WI38 (cell line): ENCODE data around the gene RER1.

Experiments
- H3K4me3 ChIP-seq: 2 replicates; pipeline ENCODE4 v1.5.1; 2011; ENCODE audit warnings: low read depth, mild to moderate bottlenecking, control low read depth, low read length
- TF ChIP-seq, protein P1 (sequence below): IDR thresholded peaks from 2 replicates; pipeline ENCODE4 v1.5.1; 2012; ENCODE audit warnings: low read depth, mild to moderate bottlenecking, control low read depth, low read length

The RER1 gene

DNA sequence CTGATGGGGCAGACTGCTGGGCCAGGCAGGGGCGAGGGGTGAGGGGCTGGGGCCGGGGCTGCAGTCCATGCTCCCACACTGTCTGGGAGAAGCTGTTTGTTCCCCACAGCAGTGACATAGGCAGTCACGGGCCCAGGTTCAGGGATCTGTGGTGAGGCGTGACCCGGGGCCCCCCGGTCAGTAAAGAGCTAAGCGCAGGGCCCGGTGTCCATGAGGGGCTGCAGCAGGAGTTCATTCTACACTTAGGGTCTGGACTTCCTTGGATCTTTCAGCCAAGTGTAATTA lies 16.3 kb downstream of the RER1 start:
- no peak overlapping the region for H3K4me3 ChIP-seq
- TF ChIP-seq, protein P1, sequence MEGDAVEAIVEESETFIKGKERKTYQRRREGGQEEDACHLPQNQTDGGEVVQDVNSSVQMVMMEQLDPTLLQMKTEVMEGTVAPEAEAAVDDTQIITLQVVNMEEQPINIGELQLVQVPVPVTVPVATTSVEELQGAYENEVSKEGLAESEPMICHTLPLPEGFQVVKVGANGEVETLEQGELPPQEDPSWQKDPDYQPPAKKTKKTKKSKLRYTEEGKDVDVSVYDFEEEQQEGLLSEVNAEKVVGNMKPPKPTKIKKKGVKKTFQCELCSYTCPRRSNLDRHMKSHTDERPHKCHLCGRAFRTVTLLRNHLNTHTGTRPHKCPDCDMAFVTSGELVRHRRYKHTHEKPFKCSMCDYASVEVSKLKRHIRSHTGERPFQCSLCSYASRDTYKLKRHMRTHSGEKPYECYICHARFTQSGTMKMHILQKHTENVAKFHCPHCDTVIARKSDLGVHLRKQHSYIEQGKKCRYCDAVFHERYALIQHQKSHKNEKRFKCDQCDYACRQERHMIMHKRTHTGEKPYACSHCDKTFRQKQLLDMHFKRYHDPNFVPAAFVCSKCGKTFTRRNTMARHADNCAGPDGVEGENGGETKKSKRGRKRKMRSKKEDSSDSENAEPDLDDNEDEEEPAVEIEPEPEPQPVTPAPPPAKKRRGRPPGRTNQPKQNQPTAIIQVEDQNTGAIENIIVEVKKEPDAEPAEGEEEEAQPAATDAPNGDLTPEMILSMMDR, result no peak

DNA sequence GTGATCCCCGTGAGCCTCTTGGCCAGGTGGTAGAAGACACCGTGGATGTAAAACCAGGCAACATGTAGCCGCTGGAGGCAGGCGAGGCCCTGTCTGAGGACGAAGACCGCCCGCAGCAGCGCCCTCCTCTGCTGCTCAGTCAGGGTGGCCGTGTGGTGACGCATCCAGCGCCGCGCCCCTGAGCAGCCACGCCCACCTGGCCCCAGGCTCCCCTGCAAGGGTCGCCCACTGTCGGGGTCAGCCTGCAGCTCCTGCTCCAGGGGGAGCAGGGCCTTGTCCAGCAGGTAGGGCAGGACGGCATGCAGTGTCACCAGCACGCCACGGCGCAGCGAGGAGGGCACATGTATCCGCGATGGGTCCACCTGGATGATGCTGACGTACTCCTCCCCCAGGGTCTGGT lies 16.8 kb downstream of the RER1 start:
- no peak overlapping the region for H3K4me3 ChIP-seq
- TF ChIP-seq, protein P1, result no peak

- TF ChIP-seq, protein P1, result no peak
- no peak overlapping the region for H3K4me3 ChIP-seq
These were observed 17.2 kb downstream of the RER1 start for GRCh38 chr1:2408859-2409276.

- no peak overlapping the region for H3K4me3 ChIP-seq
- TF ChIP-seq, protein P1, result no peak
These were observed 18.1 kb downstream of the RER1 start for GRCh38 chr1:2409745-2410144.

- peak overlapping the region; percentile 85 for H3K4me3 ChIP-seq
- TF ChIP-seq, protein P1, result no peak
These were observed 20.3 kb downstream of the RER1 start for GRCh38 chr1:2411801-2412394.

- peak within 1 kb of the TSS; percentile 85 for H3K4me3 ChIP-seq
- TF ChIP-seq, protein P1, result no peak
These were observed 20.7 kb downstream of the RER1 start, which contains the start of gene PEX10 for GRCh38 chr1:2412395-2412772. PEX10 (minus strand) TSS chr1:2412564; CDS start chr1:2412502, 62 bp downstream.

- TF ChIP-seq, protein P1, result no peak
- H3K4me3 ChIP-seq, result peak overlapping the region; percentile 65
These were observed 21.3 kb downstream of the RER1 start for GRCh38 chr1:2412773-2413494.
